ENCODE results near the gene ZNF256. TPM values are rescaled to one million over a fixed set of nuclear protein-coding genes. Genes with fewer than 3 reads are reported as not detected.

The ZNF256 gene
- total and polyA plus RNA-seq, 9 of the 15 experiments (the other 6 are each of a cell fraction or from before 2014, with no cell fraction given): 0.07 to 0.36 (median 0.21) TPM; not detected in 1

- no peaks in the 10 kb centered on the region for H3K9me1 ChIP-seq (ENCODE audit: control insufficient read depth, insufficient read depth, low read length)
- no peaks in the 10 kb centered on the region for H3K27me3 ChIP-seq (ENCODE audit: control insufficient read depth in 2 of 2, insufficient read depth in 2 of 2, low read length in 2 of 2)
- ATAC-seq (no peak), DNase-seq (ENCODE audit: extremely low read depth in 1 of 4, low spot score in 3 of 4) (no peak), FAIRE-seq (no peak)
- H3K4me3 ChIP-seq: no peak overlapping the region
- in situ Hi-C loops (cut with MboI) (no loop called here), intact Hi-C loops (cut with micrococcal nuclease) (no loop called here)
- no peak overlapping the region for H3K4me2 ChIP-seq (ENCODE audit: insufficient read depth, low read length)
- no peak overlapping the region for H3K27ac ChIP-seq (ENCODE audit: extremely low read depth, low read depth, low read length)
- TF ChIP-seq CTCF (IDR thresholded peaks at IDR 0.05 in 2 of 3, conservative IDR thresholded peaks at IDR 0.05 in 1 of 3; ENCODE audit: insufficient read depth in 2 of 3, low read depth in 1 of 3, low read length in 3 of 3) (0 out of 6 replicates have a peak, but pooled peaks of 1 of the 3 experiments have one; percentile 4), HNRNPH1 (optimal IDR thresholded peaks at IDR 0.05; ENCODE audit: low read depth, low read length) (no peak)
- H2AFZ ChIP-seq (ENCODE audit: low read depth, low read length): no peak overlapping the region
- H3K79me2 ChIP-seq (ENCODE audit: control insufficient read depth, insufficient read depth, low read length): no peaks in the 10 kb centered on the region
- WGBS (ENCODE audit: insufficient coverage, low coverage, missing lambda C conversion rate): 41% methylated on average over 7 of the region's 7 CpGs
- no peaks in the 10 kb centered on the region for H4K20me1 ChIP-seq (replicated peaks; ENCODE audit: control insufficient read depth, insufficient read depth, low read length)
- no peaks in the 10 kb centered on the region for H3K4me1 ChIP-seq (replicated peaks in 1 of 2; ENCODE audit: control insufficient read depth in 2 of 2, insufficient read depth in 2 of 2, low read length in 2 of 2)
- peaks cover 4% of the 10 kb centered on the region; the same call in 1 of the 2 replicates for H3K9me3 ChIP-seq (replicated peaks; ENCODE audit: control insufficient read depth, insufficient read depth, low read depth, low read length)
- 0 out of 3 replicates have a peak, but pooled peaks cover 5% of the 10 kb centered on the region for H3K36me3 ChIP-seq (ENCODE audit: control insufficient read depth, insufficient read depth, low read length)
- POLR2A ChIA-PET: interaction anchor here (0.6 to 0.9 kb wide), 2 partner anchors 135 to 326 kb away, joined by 3 read pairs; no protein-coding TSS in a partner anchor
- no peak overlapping the region for H3K9ac ChIP-seq (ENCODE audit: insufficient read depth in 1 of 2, low read depth in 2 of 2, low read length in 2 of 2)
- BruUV-seq (replicated peaks): no TSS peak
- CTCF ChIA-PET (ENCODE audit: low intra/inter-chr PET ratio): no interaction called here
These were observed 43.8 kb downstream of the ZNF256 start for GRCh38 chr19:57903618-57904184.

- no peaks in the 10 kb centered on the region for H3K9me3 ChIP-seq (replicated peaks; ENCODE audit: control insufficient read depth, insufficient read depth, low read depth, low read length)
- peak in 2 of 4 experiments; percentile 15 to 27 for DNase-seq (ENCODE audit: extremely low read depth in 1 of 4, low spot score in 3 of 4)
- H3K4me2 ChIP-seq (ENCODE audit: insufficient read depth, low read length): no peak overlapping the region
- no peak overlapping the region for H2AFZ ChIP-seq (ENCODE audit: low read depth, low read length)
- FAIRE-seq: no peak
- TF ChIP-seq TEAD4 (IDR thresholded peaks at IDR 0.05; ENCODE audit: low read length) (0 out of 2 replicates have a peak, but pooled peaks have one; percentile 12), TEAD4 (CRISPR knock-in tag; IDR thresholded peaks at IDR 0.05; ENCODE audit: borderline replicate concordance) (no peak), FOXK1 (CRISPR knock-in tag; IDR thresholded peaks at IDR 0.05; ENCODE audit: borderline replicate concordance) (no peak), ZNF778 (CRISPR knock-in tag; IDR thresholded peaks at IDR 0.05) (no peak), MAFK (IDR thresholded peaks at IDR 0.05; ENCODE audit: low read length) (no peak), GTF2E2 (tag; IDR thresholded peaks at IDR 0.05) (no peak), CTBP1 (IDR thresholded peaks at IDR 0.05; ENCODE audit: borderline replicate concordance) (no peak), CBFA2T2 (conservative IDR thresholded peaks at IDR 0.05) (peak; percentile 11; the same call in 1 of the 2 replicates), CBFA2T3 (IDR thresholded peaks at IDR 0.05) (peak; percentile 44), PHF21A (IDR thresholded peaks at IDR 0.05; ENCODE audit: borderline replicate concordance, low read depth) (no peak)
- BruUV-seq (replicated peaks): no TSS peak
- ATAC-seq: no peak
- intact Hi-C loops (cut with micrococcal nuclease) (no loop called here), in situ Hi-C loops (cut with MboI) (no loop called here)
- H3K4me3 ChIP-seq: no peak overlapping the region
- H3K27ac ChIP-seq (ENCODE audit: extremely low read depth, low read depth, low read length): no peak overlapping the region
- ChIA-PET CTCF (ENCODE audit: low intra/inter-chr PET ratio) (no interaction called here), POLR2A (no interaction called here)
- H3K9ac ChIP-seq (ENCODE audit: insufficient read depth in 1 of 2, low read depth in 2 of 2, low read length in 2 of 2): no peak overlapping the region
- no peaks in the 10 kb centered on the region for H3K79me2 ChIP-seq (ENCODE audit: control insufficient read depth, insufficient read depth, low read length)
- WGBS (ENCODE audit: insufficient coverage, low coverage, missing lambda C conversion rate): 10% methylated on average over 5 of the region's 5 CpGs
- no peaks in the 10 kb centered on the region for H3K36me3 ChIP-seq (ENCODE audit: control insufficient read depth, insufficient read depth, low read length)
- no peaks in the 10 kb centered on the region for H3K4me1 ChIP-seq (replicated peaks in 1 of 2; ENCODE audit: control insufficient read depth in 2 of 2, insufficient read depth in 2 of 2, low read length in 2 of 2)
- H3K27me3 ChIP-seq (ENCODE audit: control insufficient read depth in 2 of 2, insufficient read depth in 2 of 2, low read length in 2 of 2): no peaks in the 10 kb centered on the region
- H3K9me1 ChIP-seq (ENCODE audit: control insufficient read depth, insufficient read depth, low read length): no peaks in the 10 kb centered on the region
- H4K20me1 ChIP-seq (replicated peaks; ENCODE audit: control insufficient read depth, insufficient read depth, low read length): no peaks in the 10 kb centered on the region
These were observed 47.2 kb downstream of the ZNF256 start for GRCh38 chr19:57900311-57900710.

Data from K562 (cell line).